Activated naive CD4-positive, alpha-beta T cell treated with anti-CD3 and anti-CD28 coated beads, Interleukin-2, amount 50 U/mL, for 16 hours (primary cell): Measurements from ENCODE around the gene FOXP2.

ENCODE experiments used
- DNase-seq: peaks from one replicate; pipeline ENCODE4 v3.0.0-alpha.2; 2020

Gene FOXP2

DNA sequence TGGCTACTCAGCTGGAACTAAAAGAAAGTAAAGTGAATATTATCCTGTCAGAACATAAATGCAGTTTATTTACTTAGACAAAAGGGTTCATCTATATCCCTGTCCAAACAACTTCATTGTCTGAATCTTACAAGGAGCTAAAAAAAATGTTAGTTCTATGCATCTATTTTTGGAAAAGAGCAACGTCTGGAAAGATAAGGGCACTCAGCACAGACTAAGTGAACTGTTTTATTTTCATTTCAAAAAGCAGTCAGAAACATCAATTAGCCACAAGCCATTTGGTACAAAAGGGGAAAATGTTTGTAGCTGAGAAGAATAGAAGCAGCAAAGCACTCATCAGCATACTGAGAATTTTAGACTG is 245.5 kb downstream of the FOXP2 start:
- no peak for DNase-seq

DNA sequence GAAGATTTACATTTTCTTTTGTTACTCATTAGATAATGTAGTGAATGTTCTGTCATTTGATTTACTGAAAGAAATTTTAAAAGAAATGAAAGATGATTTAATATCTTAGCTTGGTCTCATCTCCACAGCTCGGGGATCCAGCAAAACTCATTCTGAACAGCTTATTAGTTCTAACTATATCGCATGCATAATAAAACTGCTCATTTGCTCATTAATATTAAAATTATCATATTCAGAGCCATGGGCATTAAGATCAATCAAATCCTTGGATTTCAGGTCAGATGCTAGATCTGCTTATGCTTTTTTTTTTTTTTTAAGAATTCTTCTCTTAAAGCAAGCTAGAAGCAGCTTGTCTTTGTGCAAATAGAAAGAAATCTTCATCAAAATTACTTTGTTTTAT is 246.1 kb downstream of the FOXP2 start:
- no peak for DNase-seq

DNA sequence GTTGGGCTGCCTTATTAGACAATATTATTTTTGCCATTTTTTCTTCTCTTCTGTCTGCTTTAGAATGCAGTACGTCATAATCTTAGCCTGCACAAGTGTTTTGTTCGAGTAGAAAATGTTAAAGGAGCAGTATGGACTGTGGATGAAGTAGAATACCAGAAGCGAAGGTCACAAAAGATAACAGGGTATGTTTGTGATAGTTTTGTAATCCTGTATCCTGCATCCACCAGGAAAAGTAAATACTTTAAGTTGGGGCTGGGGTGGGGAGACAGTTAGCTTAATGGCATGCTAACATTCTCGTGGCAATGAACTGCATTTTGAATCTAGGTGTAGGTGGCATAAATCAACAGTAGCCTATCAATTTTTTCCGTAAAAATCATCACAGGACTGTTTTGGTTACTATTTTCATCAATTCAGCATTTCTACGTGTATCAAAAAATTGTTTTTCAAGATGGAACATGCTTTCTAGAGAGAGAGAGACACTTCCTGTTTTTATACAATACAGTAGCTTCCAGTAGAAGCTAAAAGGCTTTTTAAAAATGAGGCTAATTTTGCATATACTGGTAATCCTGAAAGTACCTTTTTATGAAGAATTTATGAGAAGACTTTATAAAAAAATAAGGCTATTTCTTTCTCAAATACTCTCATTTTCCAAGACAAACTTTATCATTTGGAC is 247.5 kb downstream of the FOXP2 start:
- DNase-seq, result no peak

DNA sequence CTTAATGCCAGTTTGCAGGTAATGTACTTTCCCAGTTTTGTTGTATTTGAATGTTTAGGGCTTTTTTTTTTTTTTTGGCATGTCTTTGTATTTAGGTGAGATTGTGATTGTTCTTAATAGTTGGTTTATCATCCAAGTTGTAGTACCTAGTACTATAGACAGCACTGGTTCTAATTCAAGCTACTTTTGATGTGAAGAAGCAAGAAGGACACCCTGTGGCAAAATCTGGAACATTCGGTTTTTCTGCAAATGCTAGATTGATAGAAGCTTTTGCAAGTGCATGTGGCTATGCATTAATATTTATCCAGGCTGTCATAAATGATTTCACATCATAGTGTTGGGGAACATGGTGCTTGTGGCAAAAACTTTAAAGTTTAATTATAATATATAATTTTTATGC is 248.9 kb downstream of the FOXP2 start:
- no peak for DNase-seq

DNA sequence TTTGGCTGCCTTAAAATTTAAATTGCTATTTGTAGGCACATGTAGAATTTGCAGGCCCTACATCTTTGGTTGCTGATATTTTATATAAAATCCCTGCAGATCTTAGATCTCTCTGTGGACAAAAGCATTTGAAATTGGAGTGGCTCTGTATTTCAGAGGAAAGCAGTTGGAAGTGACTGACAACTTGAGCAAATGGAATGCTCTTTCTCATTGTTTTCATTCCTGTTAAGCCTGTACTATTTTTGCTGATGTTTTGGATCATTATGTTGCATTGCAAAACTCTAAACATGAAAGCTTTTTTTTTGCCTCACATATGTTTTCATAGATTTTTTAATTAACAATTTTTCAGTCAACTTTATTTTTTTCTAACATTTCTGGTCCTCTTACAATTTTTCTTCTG is 256.1 kb downstream of the FOXP2 start:
- no peak for DNase-seq

DNA sequence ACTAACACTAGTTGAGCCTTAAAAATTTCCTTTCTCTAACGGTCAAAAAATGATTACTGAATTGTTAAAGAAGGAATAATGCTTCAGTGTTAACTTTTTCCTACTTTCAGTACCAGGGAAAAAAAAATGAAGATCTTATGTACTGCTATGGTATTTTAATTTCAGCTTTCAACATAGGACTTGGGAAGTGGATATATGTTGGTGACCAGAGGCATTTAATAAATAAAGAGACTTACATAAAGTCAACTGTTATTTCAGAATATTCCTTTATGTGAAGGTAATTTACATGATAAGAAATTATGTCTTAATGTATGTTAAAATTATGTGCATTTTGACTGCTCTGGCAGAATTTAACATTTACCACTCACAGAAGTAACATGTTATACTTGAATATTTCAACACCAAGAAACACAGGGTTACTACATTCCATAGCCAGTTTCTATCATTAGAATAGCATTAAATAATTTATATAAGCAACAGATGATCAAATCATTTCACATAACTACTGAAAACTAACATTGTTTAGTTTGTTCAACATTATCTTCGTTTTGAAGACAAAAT is 257.0 kb downstream of the FOXP2 start:
- DNase-seq, result no peak

DNA sequence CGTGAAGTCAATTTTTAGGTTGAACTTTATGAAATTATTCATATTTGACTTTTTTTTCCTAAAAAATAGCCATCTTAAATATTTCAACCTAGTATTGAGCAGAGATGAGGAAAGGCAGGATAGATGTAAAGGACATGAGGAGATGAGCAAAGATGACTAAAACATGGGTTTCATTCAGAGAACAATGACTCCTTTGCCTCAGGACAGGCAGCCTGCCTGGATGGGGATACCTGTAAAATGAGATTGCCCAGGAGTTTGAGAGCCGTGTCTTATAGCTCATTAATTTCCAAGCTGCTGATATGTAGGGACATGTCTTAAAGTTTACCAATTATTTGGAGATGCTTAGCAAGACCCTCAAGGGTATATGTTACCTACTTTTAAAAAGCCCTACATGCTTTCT is 263.5 kb downstream of the FOXP2 start:
- no peak for DNase-seq

DNA sequence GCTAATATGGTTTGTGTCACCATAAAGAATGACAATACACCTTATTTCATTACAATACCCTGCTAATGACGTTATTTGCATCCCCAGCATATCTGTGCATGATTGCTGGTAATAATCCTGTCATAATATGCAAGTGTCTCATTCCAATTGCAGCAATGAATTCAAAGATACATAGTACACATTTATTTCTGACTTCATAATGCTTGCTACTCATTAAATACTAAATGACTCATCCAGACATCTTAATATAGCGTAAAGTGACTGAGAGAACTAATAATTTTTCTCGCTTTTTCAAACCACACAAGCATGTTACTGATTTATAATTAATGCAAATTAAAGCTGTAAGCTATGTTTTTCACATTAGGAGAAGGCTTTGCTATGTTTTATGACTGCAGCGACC is 272.6 kb downstream of the FOXP2 start:
- DNase-seq, result no peak

DNA sequence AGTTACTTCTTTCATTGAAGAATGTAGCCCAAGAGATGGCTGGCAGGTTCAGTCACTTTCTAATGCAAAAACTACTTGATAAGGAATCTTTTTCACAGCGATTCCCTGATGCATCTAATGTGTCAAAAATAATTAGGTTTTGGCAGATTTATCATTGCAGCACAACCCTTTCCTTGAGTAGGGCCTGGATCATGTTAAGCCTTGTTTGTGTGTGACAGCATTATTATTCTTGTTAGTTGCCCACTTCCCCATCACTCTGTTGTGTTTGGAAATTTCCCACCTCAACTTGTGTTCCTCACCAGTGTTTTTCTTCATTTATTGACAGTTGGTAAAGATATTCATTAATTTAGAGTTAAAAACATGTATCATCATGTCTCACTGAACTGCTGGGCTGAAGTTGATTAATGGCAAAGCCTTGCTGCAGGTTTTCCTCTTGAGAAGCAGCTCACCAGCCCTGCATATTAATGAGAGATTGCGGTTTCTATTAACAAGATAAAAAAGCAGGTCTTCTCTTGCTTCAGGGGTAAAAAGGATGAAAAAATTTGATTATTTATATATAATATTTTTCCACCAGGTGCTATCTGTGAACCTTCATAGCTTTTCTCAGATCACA is 273.9 kb downstream of the FOXP2 start:
- DNase-seq, result no peak

DNA sequence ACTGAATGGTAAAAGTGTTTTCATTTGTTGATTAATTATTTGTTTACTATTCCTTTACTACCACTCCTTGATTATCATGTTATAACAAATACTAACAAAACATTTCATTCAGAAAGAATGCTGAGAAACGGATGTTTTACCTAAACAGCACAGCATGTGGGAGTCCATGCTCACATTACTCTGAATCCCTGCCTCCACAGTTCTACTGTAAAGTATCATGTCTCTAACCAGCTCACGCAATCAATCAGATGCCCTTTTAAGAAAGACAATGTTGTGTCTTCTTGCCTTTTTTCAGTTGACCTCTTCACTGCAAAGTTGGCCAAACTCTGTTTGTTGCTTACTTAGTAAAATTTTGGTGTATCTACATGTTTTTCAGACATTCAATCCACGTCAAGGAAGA is 274.8 kb downstream of the FOXP2 start:
- no peak for DNase-seq

DNA sequence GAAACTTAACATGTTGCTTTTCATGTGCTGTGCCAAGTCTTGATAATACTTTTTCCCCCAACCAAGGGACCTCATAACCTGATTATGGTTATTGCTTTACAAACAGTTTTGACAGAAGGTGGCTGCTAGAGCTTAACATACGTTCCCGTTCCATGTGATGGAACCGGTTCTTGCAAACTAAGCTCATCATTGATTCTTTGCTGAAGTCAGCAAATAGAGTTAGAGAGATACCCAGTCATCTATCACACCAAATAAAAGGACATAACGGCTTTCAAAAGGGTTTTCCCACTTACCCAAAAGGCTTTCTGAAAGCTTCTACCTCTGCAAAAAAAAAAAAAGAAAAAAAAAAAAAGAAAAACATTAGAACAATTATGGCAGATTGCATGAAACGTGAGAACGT is 277.0 kb downstream of the FOXP2 start:
- no peak for DNase-seq

DNA sequence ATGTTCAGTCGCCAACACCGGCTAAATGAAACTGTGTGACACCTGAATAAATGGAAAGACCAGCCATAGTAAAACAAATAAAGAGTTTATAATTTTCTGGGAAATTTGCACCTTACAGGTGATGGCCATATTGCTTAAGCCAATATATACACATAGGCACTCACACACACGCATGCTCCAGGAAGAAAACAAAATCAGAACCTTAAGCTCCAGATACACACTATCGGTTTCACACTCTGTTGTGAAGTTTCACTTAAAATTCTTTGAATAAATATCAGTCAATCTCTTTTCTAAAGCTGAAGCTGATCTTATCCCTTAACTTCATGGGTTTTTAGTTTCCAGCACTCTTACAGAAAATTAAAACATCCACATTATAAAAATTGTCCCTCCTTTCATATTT is 280.6 kb downstream of the FOXP2 start:
- DNase-seq, result no peak

DNA sequence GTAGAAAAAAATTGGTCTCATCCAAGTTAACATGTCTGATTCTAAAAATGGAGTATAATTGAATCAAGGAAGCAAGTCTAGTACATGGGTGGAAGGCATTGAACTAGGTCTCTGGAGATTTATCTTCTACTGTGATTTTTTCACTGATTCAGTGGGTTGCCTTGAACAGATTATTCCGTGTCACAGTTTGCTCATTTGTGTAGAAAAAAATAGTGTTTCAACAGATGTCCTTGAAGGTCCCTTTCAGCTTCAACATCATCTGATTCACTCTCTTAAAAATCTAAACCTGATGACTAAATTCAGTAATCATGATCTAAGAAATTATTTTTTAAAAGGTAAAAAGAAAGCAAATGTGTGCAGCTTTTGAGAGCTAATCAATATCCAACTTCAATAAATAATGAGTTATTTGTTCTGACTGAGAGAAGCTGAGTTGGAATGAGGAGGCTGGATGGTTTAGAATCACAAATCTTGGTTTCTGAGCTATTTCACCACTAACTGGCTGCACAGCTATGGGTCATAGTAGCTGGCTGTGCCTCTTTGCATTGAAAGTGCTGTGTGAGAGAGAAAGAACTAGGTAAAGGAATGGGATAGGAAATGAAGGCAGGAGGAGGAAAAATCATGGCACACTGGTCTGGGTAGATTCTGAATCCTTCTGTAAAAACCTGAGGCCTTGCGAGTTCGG is 285.8 kb downstream of the FOXP2 start:
- DNase-seq, result no peak

DNA sequence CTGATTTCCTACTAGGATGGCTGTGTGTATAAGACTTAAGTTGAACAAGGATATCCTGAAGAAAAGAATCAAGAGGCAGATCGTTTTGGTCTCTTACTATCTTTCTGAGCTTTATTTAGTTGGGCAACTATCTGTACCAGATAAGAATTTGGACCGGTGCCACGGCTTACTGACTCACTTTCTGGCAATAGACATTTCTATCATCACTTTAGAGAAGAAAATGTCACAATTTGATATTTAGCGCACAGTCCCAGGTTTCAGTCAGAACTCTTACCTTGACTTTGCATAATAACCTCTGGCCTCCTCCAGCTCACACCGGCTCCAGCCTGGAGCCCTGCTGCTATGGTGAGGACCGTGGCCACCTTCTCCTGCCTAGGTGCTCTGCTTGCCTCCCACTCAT is 289.1 kb downstream of the FOXP2 start:
- no peak for DNase-seq

DNA sequence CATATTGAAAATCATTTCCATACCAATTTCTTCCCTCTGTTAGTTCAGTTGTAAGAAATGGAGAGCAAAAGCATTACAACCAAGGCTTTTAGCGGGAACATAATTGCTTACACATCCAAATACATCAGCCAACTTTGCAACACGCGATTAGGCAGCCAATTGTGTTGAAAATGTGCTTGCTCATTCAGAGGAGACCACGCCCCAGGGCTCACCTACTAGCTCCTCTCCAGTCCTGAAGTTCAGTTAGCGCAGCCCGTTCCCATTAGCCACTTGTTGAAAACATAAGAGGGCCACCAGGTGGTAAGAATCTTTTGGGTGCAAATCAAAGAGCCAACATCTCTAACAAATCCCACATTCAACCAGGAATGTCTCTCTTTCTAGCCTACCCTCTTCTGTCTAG is 294.0 kb downstream of the FOXP2 start:
- no peak for DNase-seq

DNA sequence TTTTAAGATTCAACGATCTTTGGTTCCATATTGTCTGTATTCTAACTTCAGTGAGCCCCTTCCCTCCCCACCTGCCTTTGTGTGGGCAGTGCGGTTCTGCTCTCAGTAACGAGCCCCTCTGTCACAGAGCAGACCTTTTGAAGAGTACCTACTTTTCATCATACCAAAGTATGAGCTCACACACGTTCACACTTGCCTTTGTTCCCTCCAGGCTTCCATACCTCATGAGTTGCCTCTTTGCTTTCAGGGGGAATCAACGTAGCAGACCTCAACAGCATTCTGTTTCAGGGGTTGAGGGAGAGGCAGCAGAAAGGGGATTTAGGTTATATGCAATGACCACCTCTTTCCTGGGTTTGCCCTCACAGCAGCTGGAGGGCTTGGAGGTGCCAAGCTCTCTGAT is 295.9 kb downstream of the FOXP2 start:
- DNase-seq, result no peak

DNA sequence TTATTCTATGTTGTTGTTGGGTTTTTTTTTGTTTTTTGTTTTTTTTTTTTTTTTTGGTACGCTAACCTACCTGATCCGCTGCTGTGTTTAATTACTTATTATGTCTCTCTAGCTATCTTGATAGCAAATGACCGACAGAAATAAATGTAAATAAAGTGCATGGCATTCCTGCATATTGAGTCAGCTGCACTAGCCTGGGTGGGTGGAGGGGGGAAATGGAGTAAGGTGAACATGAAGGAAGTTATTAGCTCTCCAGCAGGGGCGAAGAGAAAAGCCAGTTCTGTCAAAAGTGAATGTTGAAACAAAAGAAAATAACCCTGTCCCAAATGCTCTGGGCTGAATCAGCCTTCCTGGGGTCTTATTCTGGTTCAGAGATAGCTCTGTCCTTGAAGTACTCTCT is 296.6 kb downstream of the FOXP2 start:
- no peak for DNase-seq

DNA sequence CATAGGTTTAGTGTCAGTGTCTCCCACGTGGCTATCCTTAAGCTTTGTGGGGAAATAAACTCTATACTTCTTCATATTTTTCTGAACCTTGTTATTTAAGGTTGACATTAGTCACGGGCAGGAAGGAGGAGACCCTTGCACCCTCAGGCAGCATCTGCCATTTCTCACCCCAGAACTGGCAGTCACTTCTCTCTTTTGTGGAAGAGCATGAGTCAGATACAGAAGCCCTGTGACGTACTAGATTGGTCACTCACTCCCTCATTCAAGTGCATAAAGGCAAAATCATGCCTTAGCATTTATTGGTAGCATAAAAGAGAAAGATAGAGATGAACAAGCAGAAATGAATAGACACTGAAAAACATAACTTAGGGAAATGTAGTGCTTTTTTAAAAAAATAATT is 301.3 kb downstream of the FOXP2 start:
- DNase-seq, result no peak

DNA sequence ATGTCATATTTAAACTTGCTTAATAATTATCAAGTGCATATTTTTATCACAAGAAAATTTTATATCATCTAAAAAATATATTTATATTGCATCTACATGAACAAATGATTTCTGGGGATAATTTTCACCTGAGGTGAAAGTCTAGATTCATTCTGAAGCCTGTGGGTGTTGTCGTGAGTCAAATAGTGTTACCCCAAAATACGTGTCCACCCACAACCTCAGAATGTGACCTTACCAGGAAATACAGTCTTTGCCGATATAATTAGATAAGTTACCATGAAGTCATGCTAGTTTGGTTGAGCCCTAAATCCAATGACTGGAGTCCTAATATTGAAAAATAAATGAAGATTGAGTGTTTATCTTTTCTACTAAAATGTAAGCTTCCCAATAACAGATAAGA is 304.2 kb downstream of the FOXP2 start:
- no peak for DNase-seq

DNA sequence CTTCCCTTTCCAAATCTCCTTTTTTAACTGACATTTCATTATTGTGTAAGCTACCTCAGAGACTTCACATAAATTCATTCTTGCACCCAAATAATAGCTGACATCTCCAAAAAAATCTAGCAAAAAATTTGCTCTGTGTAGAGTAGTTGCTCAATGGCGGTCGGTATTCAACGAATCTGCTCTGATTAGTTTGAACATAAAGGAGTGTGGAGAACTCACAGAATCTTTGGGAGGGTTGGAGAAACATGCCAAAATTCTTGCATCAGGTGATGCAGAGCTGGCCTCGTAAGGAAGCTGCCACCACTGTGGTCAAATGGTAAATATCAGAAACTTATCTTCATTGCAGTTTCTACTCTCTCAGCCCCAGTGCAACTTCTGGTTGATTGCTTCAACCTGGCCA is 306.1 kb downstream of the FOXP2 start:
- DNase-seq, result no peak

DNA sequence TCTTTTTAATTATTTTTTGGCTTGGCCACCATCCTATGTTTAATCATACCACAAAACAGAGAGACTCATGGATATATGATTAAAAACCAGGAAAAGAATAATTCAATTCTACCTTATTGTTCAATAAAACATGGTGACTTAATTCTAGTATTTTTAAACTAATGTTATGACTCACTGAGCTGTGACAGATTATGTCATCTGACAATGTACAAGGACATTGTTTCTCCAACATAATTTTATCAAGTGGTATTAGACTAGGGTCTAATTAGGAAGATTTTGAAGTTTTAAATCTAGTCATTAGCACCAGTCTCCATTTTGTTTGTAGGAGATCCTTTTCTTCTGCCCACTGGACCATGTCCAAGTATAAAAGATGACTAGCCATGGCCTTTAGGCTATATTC is 307.9 kb downstream of the FOXP2 start:
- no peak for DNase-seq

DNA sequence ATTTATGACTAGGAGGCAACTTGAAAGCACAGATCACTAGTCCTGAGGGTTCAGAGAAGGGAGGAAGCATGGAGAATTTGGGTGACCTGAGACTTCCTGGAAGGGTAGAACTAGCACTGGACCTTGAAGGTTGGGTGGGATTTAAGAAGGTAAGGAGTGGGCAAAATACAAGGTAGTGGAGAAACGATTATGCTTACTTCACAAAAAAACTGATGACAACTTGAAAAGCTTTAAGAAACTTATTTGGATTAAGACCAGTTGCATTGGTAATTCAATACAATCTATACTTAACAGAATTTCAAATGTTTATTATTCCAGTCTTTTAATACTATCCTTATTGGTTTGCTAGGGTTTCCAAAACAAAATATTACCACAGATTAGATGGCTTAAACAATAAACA is 308.7 kb downstream of the FOXP2 start:
- DNase-seq, result no peak

DNA sequence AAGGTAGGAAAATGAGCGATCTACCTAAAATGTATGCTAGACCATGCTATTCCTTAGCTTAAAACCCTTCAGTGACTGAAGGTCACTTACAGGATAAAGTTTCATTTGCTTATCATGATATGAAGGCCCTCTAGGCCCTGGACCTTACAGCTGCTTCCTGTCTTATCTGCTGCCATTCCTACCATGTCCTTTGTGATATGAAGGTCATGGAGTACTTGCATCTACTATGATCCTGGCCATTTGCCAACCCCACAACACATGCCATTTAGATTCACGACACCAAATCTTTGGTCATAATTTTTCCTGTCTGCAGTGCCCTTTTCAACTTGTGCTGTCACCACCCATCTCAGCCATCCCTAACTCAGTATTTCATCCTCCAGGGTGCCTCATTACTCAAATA is 325.5 kb downstream of the FOXP2 start:
- no peak for DNase-seq

DNA sequence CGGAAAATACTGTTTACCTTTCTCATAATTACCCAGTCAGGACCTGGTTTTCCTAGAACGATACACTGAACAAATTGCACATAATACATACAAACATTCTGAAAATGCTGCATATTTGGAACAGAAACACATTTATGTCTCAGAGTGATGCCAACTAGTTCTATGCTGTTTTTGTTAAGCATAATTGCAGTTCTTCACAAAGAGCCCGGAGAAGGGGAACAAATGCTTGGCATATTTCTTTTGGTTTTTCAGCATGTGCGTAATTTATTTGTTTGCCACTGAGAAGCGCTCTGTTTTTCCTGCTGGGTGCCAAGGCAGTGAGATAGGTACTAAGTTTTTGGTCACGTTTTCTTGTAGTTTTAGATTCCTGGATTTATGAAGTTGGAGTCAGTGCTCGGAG is 326.3 kb downstream of the FOXP2 start:
- no peak for DNase-seq

DNA sequence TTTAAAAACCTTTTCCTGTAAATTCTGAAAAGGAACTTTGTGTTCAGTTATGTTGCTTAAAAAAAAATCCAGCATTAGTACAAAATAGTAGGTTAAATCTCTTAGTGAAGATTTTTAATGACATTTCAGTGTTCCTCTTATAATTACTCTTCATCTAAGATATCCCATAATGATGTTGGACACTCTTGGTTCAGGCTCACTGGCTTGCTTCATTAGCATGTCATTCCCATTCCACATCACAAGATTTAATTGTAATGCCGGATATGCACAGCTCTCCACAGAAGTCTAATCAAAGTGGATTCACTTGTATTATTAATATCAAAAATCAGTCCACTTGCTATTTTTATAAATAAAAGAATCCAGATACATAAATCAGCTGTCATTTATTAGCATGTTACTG is 327.3 kb downstream of the FOXP2 start:
- no peak for DNase-seq
